COLO668 (cell line): Measurements from ENCODE around the gene IL18RAP.

Source experiments
- DNase-seq: peaks from one replicate; lab custom pipeline; 2025; ENCODE audit not compliant: unreplicated experiment; lab: John Stamatoyannopoulos, UW

IL18RAP gene

GRCh38 chr2:102421890-102422759, 835 bp upstream of the IL18RAP start:
- DNase-seq: no peak

GRCh38 chr2:102423368-102423767, 408 bp downstream of the IL18RAP start:
- DNase-seq: no peak

GRCh38 chr2:102424754-102425153, 1.8 kb downstream of the IL18RAP start:
- no peak for DNase-seq

GRCh38 chr2:102425441-102426132, 2.6 kb downstream of the IL18RAP start:
- DNase-seq: no peak

GRCh38 chr2:102427249-102427648, 4.3 kb downstream of the IL18RAP start:
- DNase-seq: no peak

- DNase-seq: no peak
Measured at GRCh38 chr2:102428573-102428972, 5.6 kb downstream of the IL18RAP start.

- DNase-seq: no peak
Measured at GRCh38 chr2:102432386-102432785, 9.4 kb downstream of the IL18RAP start.

GRCh38 chr2:102433973-102434654, 11.2 kb downstream of the IL18RAP start:
- no peak for DNase-seq

- no peak for DNase-seq
Measured at GRCh38 chr2:102434655-102435381, 11.9 kb downstream of the IL18RAP start.

GRCh38 chr2:102435741-102436140, 12.8 kb downstream of the IL18RAP start:
- DNase-seq: no peak

GRCh38 chr2:102436323-102436722, 13.4 kb downstream of the IL18RAP start:
- DNase-seq: no peak

GRCh38 chr2:102437122-102437521, 14.2 kb downstream of the IL18RAP start:
- no peak for DNase-seq

GRCh38 chr2:102438111-102438510, 15.2 kb downstream of the IL18RAP start:
- no peak for DNase-seq

- no peak for DNase-seq
Measured at GRCh38 chr2:102438578-102438977, 15.6 kb downstream of the IL18RAP start.

GRCh38 chr2:102439065-102439695, 16.2 kb downstream of the IL18RAP start:
- DNase-seq: no peak

- DNase-seq: no peak
Measured at GRCh38 chr2:102442967-102443828, 20.2 kb downstream of the IL18RAP start.

GRCh38 chr2:102444233-102444632, 21.3 kb downstream of the IL18RAP start:
- DNase-seq: no peak

GRCh38 chr2:102446936-102447335, 24.0 kb downstream of the IL18RAP start:
- no peak for DNase-seq

- DNase-seq: peak; percentile 21
Measured at GRCh38 chr2:102449370-102449974, 26.5 kb downstream of the IL18RAP start.
